Spleen (tissue), 11 donors: ENCODE data around the gene ATE1. TPM values are rescaled to one million over a fixed set of nuclear protein-coding genes. Genes with fewer than 3 reads are reported as not detected.
A peak's percentile ranks its signal among the peaks of the same experiment; 100 is the strongest.

ENCODE experiments used
- DNase-seq: peaks from one replicate; pipeline ENCODE4 v3.0.0-alpha.2; 2020
- H3K27ac ChIP-seq, 8 donors: fragments of 200-600 bp; sonication (generic) in 7 of 8; 1 replicate in 4 of 8; 2 replicates in 4 of 8; pipeline versions ENCODE4 v1.5.0 to v1.8.0; 2016 to 2021; ENCODE audit warnings: inconsistent platforms in 4 of 8, mild to moderate bottlenecking in 4 of 8, moderate library complexity in 1 of 8
- H3K27me3 ChIP-seq, 7 donors: fragments of 200-600 bp; sonication (generic) in 6 of 7; replicated peaks in 1 of 7; 1 replicate in 4 of 7; 2 replicates in 3 of 7; pipeline versions ENCODE4 v1.5.0 to v1.8.0; 2016 to 2021; ENCODE audit warnings: inconsistent platforms in 3 of 7, mild to moderate bottlenecking in 1 of 7
- H3K36me3 ChIP-seq, 6 donors: fragments of 200-600 bp; sonication (generic) in 5 of 6; 1 replicate in 4 of 6; 2 replicates in 2 of 6; pipeline versions ENCODE4 v1.5.0 to v1.8.0; 2016 to 2021; ENCODE audit warnings: inconsistent platforms in 2 of 6
- H3K4me1 ChIP-seq, 6 donors: fragments of 200-600 bp; sonication (generic) in 5 of 6; 1 replicate in 3 of 6; 2 replicates in 3 of 6; pipeline versions ENCODE4 v1.5.0 to v1.8.0; 2016 to 2021; ENCODE audit warnings: inconsistent platforms in 3 of 6
- H3K4me3 ChIP-seq, 8 donors: fragments of 200-600 bp; sonication (generic) in 7 of 8; 1 replicate in 4 of 8; 2 replicates in 4 of 8; pipeline versions ENCODE4 v1.5.0 to v1.8.0; 2016 to 2021; ENCODE audit warnings: inconsistent platforms in 4 of 8, mild to moderate bottlenecking in 4 of 8, moderate library complexity in 2 of 8
- H3K9me3 ChIP-seq, 8 donors: fragments of 200-600 bp; sonication (generic) in 7 of 8; 1 replicate in 4 of 8; 2 replicates in 4 of 8; pipeline versions ENCODE4 v1.5.0 to v1.8.0; 2016 to 2021; ENCODE audit warnings: inconsistent platforms in 4 of 8
- CTCF ChIP-seq, 11 experiments: fragments of 200-600 bp in 7 of 11; fragments of 450-650 bp in 4 of 11; sonication (generic) in 4 of 11; IDR thresholded peaks in 8 of 11; conservative IDR thresholded peaks in 3 of 11; 1 replicate in 7 of 11; 2 replicates in 4 of 11; pipeline versions ENCODE4 v1.4.0 to v1.8.0; 2016 to 2021; ENCODE audit warnings: antibody characterized with exemption in 11 of 11, inconsistent platforms in 4 of 11, mild to moderate bottlenecking in 1 of 11
- POLR2A ChIP-seq, 3 donors: fragments of 450-650 bp; IDR thresholded peaks; one replicate each; pipeline ENCODE4 v1.5.1; 2017; ENCODE audit warnings: antibody characterized with exemption in 3 of 3, mild to moderate bottlenecking in 1 of 3
- POLR2AphosphoS5 ChIP-seq, 3 donors: sonication (generic); formaldehyde crosslinking; IDR thresholded peaks; one replicate each; pipeline ENCODE4 v1.5.1; 2017; ENCODE audit warnings: antibody characterized with exemption in 3 of 3
- WGBS, 5 donors: extraction: QIAGEN DNeasy Blood & Tissue Kit in 3 of 5; methylation state at CpG; one replicate each; pipeline versions ENCODE4 v1.1.5 to v1.1.7; 2013 to 2018; 5-methylcytosine and 5-hydroxymethylcytosine counted together
- intact Hi-C: fragments of 100-400 bp; cut with DNase I; formaldehyde crosslinking; loops from one replicate; pipeline ENCODE4 v1.15.0; 2023; ENCODE audit warnings: low total_unique reads
- polyA plus RNA-seq, 3 donors: library from polyadenylated mRNA; stranded (reverse); fragments of 200-250 nt; gene quantifications; one replicate each; pipeline ENCODE4 v1.2.1, GENCODE V29; 2013
- total RNA-seq, 7 donors: library from RNA; depleted of rRNA in 3 of 7; stranded (reverse); fragments of >200 nt in 3 of 7; fragmentation: NEBNext Ultra II Directional in 4 of 7; extraction: Animal tissue kit (Norgen Biotek cat#: 25700) in 4 of 7; gene quantifications; one replicate each; pipeline versions ENCODE4 v1.1.0 to v1.2.1, GENCODE V29; 2016 to 2021
- donor health status: healthy with polysubstance abuse.
- donor health status: DM: no; HTN: no; CAD: no; lungs with moderate emphysema.
- donor health status: DM: no; HTN: no; CAD: no.
- donor health status: Bipolar disorder and iron deficiency.
- donor health status: healthy.
- donor health status: DM: no; HTN: no; CAD: no.
- donor health status: DM: yes; HTN: yes; CAD: no.

ATE1 gene
- total and polyA plus RNA-seq, 10 donors, result 5.4 to 38.9 (median 29.9) TPM

- intact Hi-C loops, result no loop called here
- H3K27ac ChIP-seq, result no peak overlapping the region
- H3K4me1 ChIP-seq, result no peaks in the 10 kb centered on the region
- TF ChIP-seq CTCF (IDR thresholded peaks at IDR 0.05 in 8 of 11, conservative IDR thresholded peaks at IDR 0.05 in 3 of 11) (peak in 9 of 11 experiments; percentile 13 to 69 (median 53)), POLR2AphosphoS5 (IDR thresholded peaks at IDR 0.05) (no peak)
- no peak for DNase-seq
- WGBS, 5 donors, result 56 to 70% (median 61%) methylated on average over 7 of the region's 7 CpGs
- peaks cover 0 to 71% (median 7%) of the 10 kb centered on the region in 6 donors for H3K36me3 ChIP-seq
- H3K27me3 ChIP-seq, result no peaks in the 10 kb centered on the region
- no peaks in the 10 kb centered on the region for H3K9me3 ChIP-seq
- no peak overlapping the region for H3K4me3 ChIP-seq
These were observed 40.7 kb downstream of the ATE1 start for GRCh38 chr10:121886997-121887622.

- H3K4me3 ChIP-seq, result no peak overlapping the region
- TF ChIP-seq POLR2AphosphoS5 (IDR thresholded peaks at IDR 0.05) (no peak), CTCF (IDR thresholded peaks at IDR 0.05 in 8 of 11, conservative IDR thresholded peaks at IDR 0.05 in 3 of 11) (no peak), POLR2A (IDR thresholded peaks at IDR 0.05) (no peak)
- WGBS, 5 donors, result 85 to 96% (median 88%) methylated on average over 5 of the region's 5 CpGs
- H3K36me3 ChIP-seq, result peaks cover 0 to 71% (median 3%) of the 10 kb centered on the region in 6 donors
- no peak for DNase-seq
- no peaks in the 10 kb centered on the region for H3K9me3 ChIP-seq
- intact Hi-C loops, result no loop called here
- no peaks in the 10 kb centered on the region for H3K27me3 ChIP-seq
- H3K4me1 ChIP-seq, result no peaks in the 10 kb centered on the region
- no peak overlapping the region for H3K27ac ChIP-seq
These were observed 41.6 kb downstream of the ATE1 start for GRCh38 chr10:121886181-121886580.

- peaks cover 0 to 53% (median 12%) of the 10 kb centered on the region in 6 donors for H3K36me3 ChIP-seq
- H3K27ac ChIP-seq, result no peak overlapping the region
- TF ChIP-seq POLR2A (IDR thresholded peaks at IDR 0.05), result no peak
- TF ChIP-seq POLR2AphosphoS5 (IDR thresholded peaks at IDR 0.05), result no peak
- TF ChIP-seq CTCF (IDR thresholded peaks at IDR 0.05 in 8 of 11, conservative IDR thresholded peaks at IDR 0.05 in 3 of 11), result no peak
- H3K9me3 ChIP-seq, result no peaks in the 10 kb centered on the region
- H3K4me1 ChIP-seq, result peaks cover 0 to 3% (median 0%) of the 10 kb centered on the region in 6 donors
- H3K27me3 ChIP-seq, result no peaks in the 10 kb centered on the region
- no peak overlapping the region for H3K4me3 ChIP-seq
- intact Hi-C loops, result no loop called here
- no peak for DNase-seq
These were observed 46.9 kb downstream of the ATE1 start for GRCh38 chr10:121880895-121881294.

- Histone ChIP-seq H3K36me3 (peaks cover 0 to 52% (median 12%) of the 10 kb centered on the region in 6 donors), H3K27ac (no peak overlapping the region), H3K4me1 (peaks cover 0 to 3% (median 0%) of the 10 kb centered on the region in 6 donors), H3K27me3 (no peaks in the 10 kb centered on the region), H3K4me3 (no peak overlapping the region), H3K9me3 (no peaks in the 10 kb centered on the region)
- no peak for DNase-seq
- TF ChIP-seq CTCF (IDR thresholded peaks at IDR 0.05 in 8 of 11, conservative IDR thresholded peaks at IDR 0.05 in 3 of 11) (no peak), POLR2A (IDR thresholded peaks at IDR 0.05) (no peak), POLR2AphosphoS5 (IDR thresholded peaks at IDR 0.05) (no peak)
- WGBS, 5 donors, result 93 to 98% (median 94%) methylated on average over 4 of the region's 4 CpGs
- intact Hi-C loops, result no loop called here
These were observed 48.4 kb downstream of the ATE1 start for GRCh38 chr10:121879476-121879875.
